SU-DHL-6 (cell line): ENCODE measurements around the gene NUSAP1.
"Not testable (repeated sequence)": the region's sequence is repeated elsewhere in the genome, so short reads cannot be mapped to it uniquely, and the experiment has no call there.

ENCODE experiments used
- H2AFZ ChIP-seq: fragments of 200-600 bp; sonication (generic); 2 replicates; pipeline ENCODE4 v1.6.1; 2014; ENCODE audit warnings: low read depth, mild to moderate bottlenecking, moderate library complexity, mixed read lengths, antibody characterized with exemption, low read length; ENCODE audit not compliant: severe bottlenecking
- H3F3A ChIP-seq: fragments of 200-600 bp; shearing (Covaris generic); 2 replicates; pipeline ENCODE4 v1.6.0; 2016; ENCODE audit warnings: antibody characterized with exemption, mild to moderate bottlenecking; ENCODE audit not compliant: insufficient read depth
- H3K27ac ChIP-seq: fragments of 200-600 bp; sonication (generic); 2 replicates; pipeline ENCODE4 v1.5.1; 2016; ENCODE audit warnings: low read depth, mild to moderate bottlenecking, low read length, moderate library complexity, mixed read lengths
- H3K27me3 ChIP-seq: fragments of 200-600 bp; sonication (generic), shearing (Covaris generic); 2 replicates; pipeline ENCODE4 v1.6.0; 2014; ENCODE audit warnings: mild to moderate bottlenecking, low read length
- H3K36me3 ChIP-seq: fragments of 200-600 bp; sonication (generic); 2 replicates; pipeline ENCODE4 v1.6.1; 2014; ENCODE audit warnings: mild to moderate bottlenecking, low read length, mixed read lengths
- H3K4me2 ChIP-seq: fragments of 300-600, 200-600 bp; shearing (Covaris generic), sonication (generic); 2 replicates; pipeline ENCODE4 v1.6.0; 2014; ENCODE audit warnings: low read length, low read depth, mild to moderate bottlenecking; ENCODE audit not compliant: poor library complexity, severe bottlenecking
- H3K4me3 ChIP-seq: fragments of 200-600 bp; sonication (generic); 2 replicates; pipeline ENCODE4 v1.5.1; 2014; ENCODE audit warnings: antibody characterized with exemption, low read length, mild to moderate bottlenecking, mixed read lengths; ENCODE audit not compliant: insufficient read depth, poor library complexity, severe bottlenecking
- H3K79me2 ChIP-seq: fragments of 200-600 bp; sonication (generic); 2 replicates; pipeline ENCODE4 v1.6.1; 2014; ENCODE audit warnings: mild to moderate bottlenecking, low read length, moderate library complexity; ENCODE audit not compliant: insufficient read depth
- H3K9ac ChIP-seq: fragments of 200-600 bp; sonication (generic); 2 replicates; pipeline ENCODE4 v1.7.0; 2014; ENCODE audit warnings: mild to moderate bottlenecking, low read length
- H3K9me2 ChIP-seq: fragments of 200-600 bp; sonication (generic); replicated peaks from 2 replicates; pipeline ENCODE4 v1.6.1; 2014; ENCODE audit warnings: low read length; ENCODE audit not compliant: insufficient read depth
- H3K9me3 ChIP-seq: fragments of 200-600 bp; sonication (generic); 2 replicates; pipeline ENCODE4 v1.6.1; 2014; ENCODE audit warnings: low read length, mixed read lengths; ENCODE audit not compliant: insufficient read depth
- H4K20me1 ChIP-seq: fragments of 200-600 bp; sonication (generic); 2 replicates; pipeline ENCODE4 v1.6.1; 2014; ENCODE audit warnings: low read depth, mild to moderate bottlenecking, antibody characterized with exemption, low read length, moderate library complexity, mixed read lengths
- EZH2phosphoT487 ChIP-seq: fragments of 200-600 bp; sonication (generic), shearing (Covaris generic); conservative IDR thresholded peaks from 2 replicates; pipeline ENCODE4 v1.6.1; 2018; ENCODE audit warnings: mild to moderate bottlenecking, antibody characterized with exemption, low read length, moderate library complexity, mixed read lengths
- TF ChIP-seq, protein P1 (sequence below): fragments of 200-600 bp; sonication (generic); IDR thresholded peaks from one replicate; pipeline ENCODE4 v1.5.1; 2017; ENCODE audit warnings: antibody characterized with exemption, mild to moderate bottlenecking, low read length, moderate library complexity; ENCODE audit not compliant: insufficient read depth, poor library complexity, severe bottlenecking

Gene NUSAP1

DNA sequence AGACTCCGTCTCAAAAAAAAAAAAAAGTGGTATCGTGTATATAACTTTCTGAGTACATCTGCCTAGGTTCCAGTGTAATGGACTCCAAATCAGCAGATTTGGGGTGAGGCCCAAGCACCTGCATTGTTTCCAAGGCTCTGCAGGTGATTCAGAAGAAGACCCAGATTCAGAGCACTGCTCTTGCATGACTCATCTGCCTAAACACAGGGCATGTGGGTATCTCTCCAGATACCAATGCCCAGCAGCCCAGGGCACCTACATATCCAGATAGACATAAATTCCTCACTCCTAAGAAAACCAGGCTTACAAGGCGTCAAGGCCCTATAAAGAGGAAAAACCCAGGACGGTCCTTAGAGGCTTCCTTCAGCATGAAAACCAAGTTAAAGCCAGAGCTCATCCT, 45.3 kb downstream of the NUSAP1 start:
- no peak overlapping the region for H3K4me2 ChIP-seq
- H3K79me2 ChIP-seq, result no peaks in the 10 kb centered on the region
- H2AFZ ChIP-seq, result no peak overlapping the region
- no peak overlapping the region for H3K9ac ChIP-seq
- peaks cover 16% of the 10 kb centered on the region; the same call in 1 of the 2 replicates for H3F3A ChIP-seq
- no peaks in the 10 kb centered on the region for H4K20me1 ChIP-seq
- no peaks in the 10 kb centered on the region for H3K9me3 ChIP-seq
- no peaks in the 10 kb centered on the region for H3K9me2 ChIP-seq
- H3K4me3 ChIP-seq, result no peak overlapping the region
- no peaks in the 10 kb centered on the region for H3K27me3 ChIP-seq
- no peak overlapping the region for H3K27ac ChIP-seq
- H3K36me3 ChIP-seq, result peaks cover 39% of the 10 kb centered on the region
- TF ChIP-seq, protein P1, sequence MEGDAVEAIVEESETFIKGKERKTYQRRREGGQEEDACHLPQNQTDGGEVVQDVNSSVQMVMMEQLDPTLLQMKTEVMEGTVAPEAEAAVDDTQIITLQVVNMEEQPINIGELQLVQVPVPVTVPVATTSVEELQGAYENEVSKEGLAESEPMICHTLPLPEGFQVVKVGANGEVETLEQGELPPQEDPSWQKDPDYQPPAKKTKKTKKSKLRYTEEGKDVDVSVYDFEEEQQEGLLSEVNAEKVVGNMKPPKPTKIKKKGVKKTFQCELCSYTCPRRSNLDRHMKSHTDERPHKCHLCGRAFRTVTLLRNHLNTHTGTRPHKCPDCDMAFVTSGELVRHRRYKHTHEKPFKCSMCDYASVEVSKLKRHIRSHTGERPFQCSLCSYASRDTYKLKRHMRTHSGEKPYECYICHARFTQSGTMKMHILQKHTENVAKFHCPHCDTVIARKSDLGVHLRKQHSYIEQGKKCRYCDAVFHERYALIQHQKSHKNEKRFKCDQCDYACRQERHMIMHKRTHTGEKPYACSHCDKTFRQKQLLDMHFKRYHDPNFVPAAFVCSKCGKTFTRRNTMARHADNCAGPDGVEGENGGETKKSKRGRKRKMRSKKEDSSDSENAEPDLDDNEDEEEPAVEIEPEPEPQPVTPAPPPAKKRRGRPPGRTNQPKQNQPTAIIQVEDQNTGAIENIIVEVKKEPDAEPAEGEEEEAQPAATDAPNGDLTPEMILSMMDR, result no peak
- no peak for TF ChIP-seq EZH2phosphoT487

DNA sequence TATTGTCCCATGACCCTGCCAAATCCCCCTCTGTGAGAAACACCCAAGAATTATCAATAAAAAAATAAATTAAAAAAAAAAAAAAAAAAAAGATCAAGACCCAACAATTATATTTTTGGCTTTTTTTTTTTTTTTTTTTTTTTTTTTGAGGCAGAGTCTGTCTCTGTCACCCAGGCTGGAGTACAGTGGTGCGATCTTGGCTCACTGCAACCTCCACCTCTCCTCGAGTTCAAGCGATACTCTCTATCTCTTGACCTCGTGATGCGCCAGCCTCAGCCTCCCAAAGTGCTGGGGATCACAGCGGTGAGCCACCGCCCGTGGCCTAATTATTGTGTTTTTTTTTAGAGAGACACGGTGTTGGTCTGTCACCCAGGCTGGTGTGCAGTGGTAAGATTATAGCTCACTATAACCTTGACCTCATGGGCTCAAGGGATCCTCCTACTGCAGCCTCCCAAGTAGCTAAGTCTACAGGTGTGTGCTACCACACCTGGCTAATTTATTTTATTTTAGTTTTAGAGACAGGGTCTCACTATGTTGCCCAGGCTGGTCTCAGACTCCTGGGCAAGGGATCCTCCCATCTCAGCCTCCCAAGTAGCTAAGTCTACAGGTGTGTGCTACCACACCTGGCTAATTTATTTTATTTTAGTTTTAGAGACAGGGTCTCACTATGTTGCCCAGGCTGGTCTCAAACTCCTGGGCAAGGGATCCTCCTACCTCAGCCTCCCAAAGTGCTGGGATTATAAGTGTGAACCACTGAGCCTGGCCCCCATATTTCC, 51.5 kb downstream of the NUSAP1 start:
- Histone ChIP-seq H3K36me3 (peaks cover 18% of the 10 kb centered on the region), H3F3A (peaks cover 29% of the 10 kb centered on the region; the same call in 1 of the 2 replicates)
- not testable (repeated sequence) for H3K9me2 ChIP-seq, H3K4me3 ChIP-seq, H3K27me3 ChIP-seq, H3K9ac ChIP-seq, H2AFZ ChIP-seq, H4K20me1 ChIP-seq, H3K27ac ChIP-seq, H3K9me3 ChIP-seq, H3K79me2 ChIP-seq, H3K4me2 ChIP-seq

DNA sequence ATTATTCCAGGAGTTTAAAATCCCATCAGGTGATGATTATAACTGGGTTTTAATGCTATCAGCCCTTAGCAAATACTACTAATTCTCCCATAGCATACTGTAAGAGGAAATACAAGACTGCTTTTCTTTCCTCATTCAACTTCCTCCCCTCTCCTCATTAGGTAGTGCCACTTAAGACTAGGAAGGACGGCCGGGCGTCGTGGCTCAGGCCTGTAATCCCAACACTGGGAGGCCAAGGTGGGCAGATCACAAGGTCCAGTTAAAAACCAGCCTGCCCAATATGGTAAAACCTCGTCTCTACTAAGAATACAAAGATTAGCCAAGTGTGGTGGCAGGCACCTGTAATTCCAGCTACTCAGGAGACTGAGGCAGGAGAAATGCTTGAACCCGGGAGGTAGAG, 55.0 kb downstream of the NUSAP1 start:
- H3K9me3 ChIP-seq, result no peaks in the 10 kb centered on the region
- H3K36me3 ChIP-seq, result no peaks in the 10 kb centered on the region
- no peak overlapping the region for H2AFZ ChIP-seq
- H3K4me3 ChIP-seq, result no peak overlapping the region
- H3K9me2 ChIP-seq, result no peaks in the 10 kb centered on the region
- H3K27ac ChIP-seq, result no peak overlapping the region
- no peak for TF ChIP-seq EZH2phosphoT487
- TF ChIP-seq, protein P1, result no peak
- H4K20me1 ChIP-seq, result no peaks in the 10 kb centered on the region
- H3K79me2 ChIP-seq, result no peaks in the 10 kb centered on the region
- no peak overlapping the region for H3K9ac ChIP-seq
- no peak overlapping the region for H3K4me2 ChIP-seq
- H3K27me3 ChIP-seq, result no peaks in the 10 kb centered on the region
- peaks cover 22% of the 10 kb centered on the region; the same call in 1 of the 2 replicates for H3F3A ChIP-seq

DNA sequence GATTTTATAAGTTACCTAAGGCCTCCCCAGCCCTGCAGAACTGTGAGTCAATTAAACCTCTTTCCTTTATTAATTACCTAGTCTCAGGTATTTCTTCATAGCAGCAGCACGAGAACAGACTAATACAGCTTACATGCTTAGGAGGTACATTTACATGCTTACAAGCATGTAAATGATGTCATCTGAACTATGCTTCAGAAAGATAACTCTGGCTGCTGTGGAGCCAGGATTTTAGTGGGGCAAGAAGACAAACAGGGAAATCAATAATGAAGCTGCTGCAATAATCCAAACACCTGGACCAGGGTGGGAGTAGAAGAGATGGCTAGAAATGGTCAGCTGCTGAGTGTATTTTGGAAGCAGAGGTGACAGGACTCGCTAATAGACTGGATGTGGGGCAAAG, 60.0 kb downstream of the NUSAP1 start:
- Histone ChIP-seq H3K4me3 (no peak overlapping the region), H3K27me3 (no peaks in the 10 kb centered on the region), H3K36me3 (no peaks in the 10 kb centered on the region), H4K20me1 (no peaks in the 10 kb centered on the region), H3K79me2 (no peaks in the 10 kb centered on the region), H3K9ac (no peak overlapping the region), H3K27ac (no peak overlapping the region), H3F3A (peaks cover 22% of the 10 kb centered on the region; the same call in 1 of the 2 replicates), H3K9me2 (no peaks in the 10 kb centered on the region), H3K4me2 (no peak overlapping the region), H3K9me3 (no peaks in the 10 kb centered on the region), H2AFZ (no peak overlapping the region)
- TF ChIP-seq, protein P1, result no peak
- TF ChIP-seq EZH2phosphoT487, result no peak
